ENCODE results near the gene INPP5D.
A peak's percentile ranks its signal among the peaks of the same experiment; 100 is the strongest.
"Not testable (repeated sequence)": the region's sequence is repeated elsewhere in the genome, so short reads cannot be mapped to it uniquely, and the experiment has no call there.

Gene INPP5D

GRCh38 chr2:233147136-233147828, 87.1 kb downstream of the INPP5D start:
- DNase-seq, result no peak

- DNase-seq, result no peak
Measured at GRCh38 chr2:233147829-233148167, 87.7 kb downstream of the INPP5D start.

GRCh38 chr2:233148354-233148753, 88.2 kb downstream of the INPP5D start:
- DNase-seq, result no peak

- no peak for DNase-seq
Measured at GRCh38 chr2:233152541-233152940, 92.4 kb downstream of the INPP5D start.

- no peak for DNase-seq
Measured at GRCh38 chr2:233153146-233153798, 93.1 kb downstream of the INPP5D start.

- peak in 1 of 2 experiments; percentile 49 for DNase-seq
Measured at GRCh38 chr2:233156001-233156400, 95.9 kb downstream of the INPP5D start.

- DNase-seq, result not testable (repeated sequence)
Measured at GRCh38 chr2:233156461-233156860, 96.3 kb downstream of the INPP5D start.

GRCh38 chr2:233161730-233162129, 101.6 kb downstream of the INPP5D start:
- no peak for DNase-seq

GRCh38 chr2:233162770-233163169, 102.6 kb downstream of the INPP5D start:
- DNase-seq, result no peak

GRCh38 chr2:233163486-233164103, 103.5 kb downstream of the INPP5D start:
- DNase-seq, result no peak

GRCh38 chr2:233164128-233164635, 104.0 kb downstream of the INPP5D start:
- DNase-seq, result no peak

- no peak for DNase-seq
Measured at GRCh38 chr2:233164967-233165366, 104.8 kb downstream of the INPP5D start.

- DNase-seq, result no peak
Measured at GRCh38 chr2:233165543-233165894, 105.4 kb downstream of the INPP5D start.

- no peak for DNase-seq
Measured at GRCh38 chr2:233165895-233166661, 105.9 kb downstream of the INPP5D start.

- no peak for DNase-seq
Measured at GRCh38 chr2:233168445-233168844, 108.3 kb downstream of the INPP5D start.

- DNase-seq, result no peak
Measured at GRCh38 chr2:233168919-233169318, 108.8 kb downstream of the INPP5D start.

GRCh38 chr2:233171344-233171743, 111.2 kb downstream of the INPP5D start:
- no peak for DNase-seq

- no peak for DNase-seq
Measured at GRCh38 chr2:233173115-233173514, 113.0 kb downstream of the INPP5D start.

GRCh38 chr2:233174137-233174536, 114.0 kb downstream of the INPP5D start:
- no peak for DNase-seq

- no peak for DNase-seq
Measured at GRCh38 chr2:233178994-233179847, 119.1 kb downstream of the INPP5D start.

- DNase-seq, result no peak
Measured at GRCh38 chr2:233179848-233180366, 119.8 kb downstream of the INPP5D start.

GRCh38 chr2:233183869-233184418, 123.8 kb downstream of the INPP5D start:
- DNase-seq, result no peak
